ENCODE results near the gene MSRB1. TPM values are rescaled to one million over a fixed set of nuclear protein-coding genes. Genes with fewer than 3 reads are reported as not detected.

The MSRB1 gene
- total and polyA plus RNA-seq, 9 of the 15 experiments (the other 6 are each of a cell fraction or from before 2014, with no cell fraction given): 5.4 to 33.7 (median 25.7) TPM

- TF ChIP-seq NR0B1 (IDR thresholded peaks at IDR 0.05; ENCODE audit: partially characterized antibody): no peak
- peak; percentile 16 for TF ChIP-seq KDM5B (IDR thresholded peaks at IDR 0.05; ENCODE audit: insufficient replicate concordance, low read depth, low read length)
- no peak for TF ChIP-seq CREB1 (IDR thresholded peaks at IDR 0.05)
- no peak for TF ChIP-seq CREB1 (CRISPR knock-in tag; IDR thresholded peaks at IDR 0.05)
- 0 out of 2 replicates have a peak, but pooled peaks have one; percentile 16 for TF ChIP-seq STAG1 (CRISPR knock-in tag; IDR thresholded peaks at IDR 0.05; ENCODE audit: borderline replicate concordance)
- no peak for TF ChIP-seq NFIC (IDR thresholded peaks at IDR 0.05)
- TF ChIP-seq CHD1 (IDR thresholded peaks at IDR 0.05; ENCODE audit: low read length): peak; percentile 55
- peak; percentile 51 for TF ChIP-seq STAT5A (IDR thresholded peaks at IDR 0.05; ENCODE audit: borderline replicate concordance, low read length)
- no peak for TF ChIP-seq ETV1 (tag; conservative IDR thresholded peaks at IDR 0.05; ENCODE audit: low read depth)
- TF ChIP-seq TAF9B (IDR thresholded peaks at IDR 0.05; ENCODE audit: partially characterized antibody): peak; percentile 34
- TF ChIP-seq NR3C1 (CRISPR knock-in tag; IDR thresholded peaks at IDR 0.05): no peak
- no peak for TF ChIP-seq POLR2B (IDR thresholded peaks at IDR 0.05; ENCODE audit: low read depth, partially characterized antibody)
- TF ChIP-seq KAT7 (CRISPR knock-in tag; IDR thresholded peaks at IDR 0.05; ENCODE audit: borderline replicate concordance): no peak
- TF ChIP-seq, protein P1, sequence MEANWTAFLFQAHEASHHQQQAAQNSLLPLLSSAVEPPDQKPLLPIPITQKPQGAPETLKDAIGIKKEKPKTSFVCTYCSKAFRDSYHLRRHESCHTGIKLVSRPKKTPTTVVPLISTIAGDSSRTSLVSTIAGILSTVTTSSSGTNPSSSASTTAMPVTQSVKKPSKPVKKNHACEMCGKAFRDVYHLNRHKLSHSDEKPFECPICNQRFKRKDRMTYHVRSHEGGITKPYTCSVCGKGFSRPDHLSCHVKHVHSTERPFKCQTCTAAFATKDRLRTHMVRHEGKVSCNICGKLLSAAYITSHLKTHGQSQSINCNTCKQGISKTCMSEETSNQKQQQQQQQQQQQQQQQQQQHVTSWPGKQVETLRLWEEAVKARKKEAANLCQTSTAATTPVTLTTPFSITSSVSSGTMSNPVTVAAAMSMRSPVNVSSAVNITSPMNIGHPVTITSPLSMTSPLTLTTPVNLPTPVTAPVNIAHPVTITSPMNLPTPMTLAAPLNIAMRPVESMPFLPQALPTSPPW (CRISPR knock-in tag; IDR thresholded peaks at IDR 0.05): peak; percentile 32; the same call in 1 of the 2 replicates
- no peak for TF ChIP-seq BRD4 (IDR thresholded peaks at IDR 0.05)
- peak; percentile 38; the same call in 1 of the 2 replicates for TF ChIP-seq SOX6 (IDR thresholded peaks at IDR 0.05)
- TF ChIP-seq ZKSCAN3 (CRISPR knock-in tag; IDR thresholded peaks at IDR 0.05): no peak
- TF ChIP-seq JUN (IDR thresholded peaks at IDR 0.05; ENCODE audit: borderline replicate concordance, low read depth, low read length): peak; percentile 33; the same call in 1 of the 2 replicates
- no peak for TF ChIP-seq JUN (CRISPR knock-in tag; IDR thresholded peaks at IDR 0.05; ENCODE audit: borderline replicate concordance)
- peak; percentile 89 for TF ChIP-seq MEIS2 (IDR thresholded peaks at IDR 0.05; ENCODE audit: partially characterized antibody)
- peak; percentile 44; the same call in 1 of the 2 replicates for TF ChIP-seq TCF3 (CRISPR knock-in tag; IDR thresholded peaks at IDR 0.05)
- TF ChIP-seq, protein P2, sequence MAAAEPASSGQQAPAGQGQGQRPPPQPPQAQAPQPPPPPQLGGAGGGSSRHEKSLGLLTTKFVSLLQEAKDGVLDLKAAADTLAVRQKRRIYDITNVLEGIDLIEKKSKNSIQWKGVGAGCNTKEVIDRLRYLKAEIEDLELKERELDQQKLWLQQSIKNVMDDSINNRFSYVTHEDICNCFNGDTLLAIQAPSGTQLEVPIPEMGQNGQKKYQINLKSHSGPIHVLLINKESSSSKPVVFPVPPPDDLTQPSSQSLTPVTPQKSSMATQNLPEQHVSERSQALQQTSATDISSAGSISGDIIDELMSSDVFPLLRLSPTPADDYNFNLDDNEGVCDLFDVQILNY (CRISPR knock-in tag; IDR thresholded peaks at IDR 0.05): no peak
- TF ChIP-seq, protein P3, sequence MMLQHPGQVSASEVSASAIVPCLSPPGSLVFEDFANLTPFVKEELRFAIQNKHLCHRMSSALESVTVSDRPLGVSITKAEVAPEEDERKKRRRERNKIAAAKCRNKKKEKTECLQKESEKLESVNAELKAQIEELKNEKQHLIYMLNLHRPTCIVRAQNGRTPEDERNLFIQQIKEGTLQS (IDR thresholded peaks at IDR 0.05): peak; percentile 62; the same call in 1 of the 2 replicates
- TF ChIP-seq, protein P3 (CRISPR knock-in tag; conservative IDR thresholded peaks at IDR 0.05): peak; percentile 32; the same call in 1 of the 2 replicates
- no peak for TF ChIP-seq CHD4 (IDR thresholded peaks at IDR 0.05; ENCODE audit: insufficient read depth, insufficient replicate concordance, low read depth, low read length, poor library complexity, severe bottlenecking)
These were observed 771 bp downstream of the MSRB1 start (continued) for GRCh38 chr16:1942047-1942809.
